Measurements from ENCODE around the gene LRRN3.

Gene LRRN3

DNA sequence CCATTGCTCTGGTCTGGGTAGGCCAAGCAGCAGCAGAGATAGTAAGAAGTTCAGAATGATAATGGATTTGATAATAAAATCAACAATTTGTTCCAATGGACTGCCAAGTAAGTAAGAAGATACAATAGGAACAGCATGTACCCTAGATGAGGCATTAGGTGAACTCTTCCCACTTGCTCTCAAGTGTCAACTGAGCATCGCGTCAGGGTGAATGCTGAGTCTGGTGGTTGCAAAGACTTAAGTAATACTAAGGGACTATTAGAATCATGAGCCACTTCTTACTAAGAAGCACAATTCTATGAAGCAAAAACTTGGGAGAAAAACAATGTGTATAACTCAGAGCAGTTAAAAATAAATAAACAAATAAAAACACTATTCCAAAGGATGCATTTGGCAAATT lies 54.5 kb downstream of the LRRN3 start:
- Histone ChIP-seq H3K9ac (no peak overlapping the region), H3K9me3 (ENCODE audit: control insufficient read depth, low read length) (no peaks in the 10 kb centered on the region), H2AFZ (no peak overlapping the region), H3K79me2 (no peaks in the 10 kb centered on the region), H3K4me2 (ENCODE audit: low read length) (no peak overlapping the region), H3K36me3 (ENCODE audit: control insufficient read depth, insufficient read depth, low read length) (no peaks in the 10 kb centered on the region), H3K4me1 (no peaks in the 10 kb centered on the region), H3K4me3 (ENCODE audit: low read depth, low read length) (no peak overlapping the region), H3K27ac (no peak overlapping the region), H3K27me3 (ENCODE audit: control insufficient read depth, insufficient read depth, low read length) (no peaks in the 10 kb centered on the region)
- TF ChIP-seq CTCF (IDR thresholded peaks at IDR 0.05): no peak

DNA sequence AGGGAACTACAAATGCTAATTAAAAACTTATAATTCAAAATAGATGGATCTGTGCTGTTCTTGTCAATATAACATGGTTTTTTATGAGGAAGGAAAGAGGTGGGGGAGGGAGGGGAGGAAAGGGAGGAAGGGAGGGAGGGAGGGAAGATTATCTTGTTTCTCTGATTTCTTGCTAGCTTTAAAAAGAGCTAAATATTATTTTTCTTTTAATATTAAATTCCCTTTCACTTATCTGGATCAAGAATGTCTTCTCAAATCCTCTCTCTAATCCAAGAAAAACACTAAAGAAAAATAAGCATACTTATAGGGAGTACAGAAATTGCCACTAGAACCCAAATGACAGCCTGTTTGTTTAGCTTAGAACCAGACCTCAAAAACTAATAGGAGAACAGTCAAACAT lies 55.2 kb downstream of the LRRN3 start:
- H3K4me1 ChIP-seq: no peaks in the 10 kb centered on the region
- TF ChIP-seq CTCF (IDR thresholded peaks at IDR 0.05): no peak

GRCh38 chr7:111147708-111148533 lies 57.0 kb downstream of the LRRN3 start:
- H3K4me1 ChIP-seq: no peaks in the 10 kb centered on the region
- H3K27ac ChIP-seq: no peak overlapping the region
- H3K36me3 ChIP-seq (ENCODE audit: control insufficient read depth, insufficient read depth, low read length): no peaks in the 10 kb centered on the region
- no peaks in the 10 kb centered on the region for H3K9me3 ChIP-seq (ENCODE audit: control insufficient read depth, low read length)
- H3K79me2 ChIP-seq: no peaks in the 10 kb centered on the region
- no peak for TF ChIP-seq CTCF (IDR thresholded peaks at IDR 0.05)
- H3K9ac ChIP-seq: no peak overlapping the region
- H2AFZ ChIP-seq: no peak overlapping the region
- no peaks in the 10 kb centered on the region for H3K27me3 ChIP-seq (ENCODE audit: control insufficient read depth, insufficient read depth, low read length)
- no peak overlapping the region for H3K4me2 ChIP-seq (ENCODE audit: low read length)
- no peak overlapping the region for H3K4me3 ChIP-seq (ENCODE audit: low read depth, low read length)

More for the DNA sequence above, 55.2 kb downstream of the LRRN3 start:
- H3K9ac ChIP-seq: no peak overlapping the region
- H3K27ac ChIP-seq: no peak overlapping the region
- no peaks in the 10 kb centered on the region for H3K9me3 ChIP-seq (ENCODE audit: control insufficient read depth, low read length)
- H3K79me2 ChIP-seq: no peaks in the 10 kb centered on the region
- H3K4me2 ChIP-seq (ENCODE audit: low read length): no peak overlapping the region
- H3K4me3 ChIP-seq (ENCODE audit: low read depth, low read length): no peak overlapping the region
- H3K27me3 ChIP-seq (ENCODE audit: control insufficient read depth, insufficient read depth, low read length): no peaks in the 10 kb centered on the region
- H3K36me3 ChIP-seq (ENCODE audit: control insufficient read depth, insufficient read depth, low read length): no peaks in the 10 kb centered on the region
- no peak overlapping the region for H2AFZ ChIP-seq

- Histone ChIP-seq H3K9me3 (ENCODE audit: control insufficient read depth, low read length) (no peaks in the 10 kb centered on the region), H3K9ac (no peak overlapping the region), H3K79me2 (no peaks in the 10 kb centered on the region), H3K27me3 (ENCODE audit: control insufficient read depth, insufficient read depth, low read length) (no peaks in the 10 kb centered on the region), H2AFZ (no peak overlapping the region), H3K4me2 (ENCODE audit: low read length) (no peak overlapping the region), H3K36me3 (ENCODE audit: control insufficient read depth, insufficient read depth, low read length) (no peaks in the 10 kb centered on the region), H3K4me1 (no peaks in the 10 kb centered on the region), H3K4me3 (ENCODE audit: low read depth, low read length) (no peak overlapping the region), H3K27ac (no peak overlapping the region)
- TF ChIP-seq CTCF (IDR thresholded peaks at IDR 0.05): no peak
Measured at GRCh38 chr7:111150709-111151108, 59.8 kb downstream of the LRRN3 start.

- no peaks in the 10 kb centered on the region for H3K36me3 ChIP-seq (ENCODE audit: control insufficient read depth, insufficient read depth, low read length)
- no peaks in the 10 kb centered on the region for H3K4me1 ChIP-seq
Measured at GRCh38 chr7:111159426-111159825, 68.5 kb downstream of the LRRN3 start.

More at GRCh38 chr7:111159426-111159825, 68.5 kb downstream of the LRRN3 start:
- Histone ChIP-seq H2AFZ (no peak overlapping the region), H3K9ac (no peak overlapping the region), H3K27me3 (ENCODE audit: control insufficient read depth, insufficient read depth, low read length) (no peaks in the 10 kb centered on the region), H3K9me3 (ENCODE audit: control insufficient read depth, low read length) (no peaks in the 10 kb centered on the region), H3K4me3 (ENCODE audit: low read depth, low read length) (no peak overlapping the region), H3K4me2 (ENCODE audit: low read length) (no peak overlapping the region), H3K79me2 (no peaks in the 10 kb centered on the region), H3K27ac (no peak overlapping the region)
- TF ChIP-seq CTCF (IDR thresholded peaks at IDR 0.05): no peak
